Measurements from ENCODE around the gene ANKRD53. TPM values are rescaled to one million over a fixed set of nuclear protein-coding genes. Genes with fewer than 3 reads are reported as not detected.
"Not testable (repeated sequence)": the region's sequence is repeated elsewhere in the genome, so short reads cannot be mapped to it uniquely, and the experiment has no call there.

Gene ANKRD53
- total RNA-seq, 1 donor from 2014 or later = not detected

- no peak for DNase-seq (ENCODE audit: low spot score)
Observed at GRCh38 chr2:71006323-71006722, 27.9 kb downstream of the ANKRD53 start.

- no peak for DNase-seq (ENCODE audit: low spot score)
Observed at GRCh38 chr2:71006955-71007799, 28.7 kb downstream of the ANKRD53 start.

- no peak for DNase-seq (ENCODE audit: low spot score)
Observed at GRCh38 chr2:71008342-71008741, 29.9 kb downstream of the ANKRD53 start.

- DNase-seq (ENCODE audit: low spot score) = not testable (repeated sequence)
Observed at GRCh38 chr2:71011786-71012185, 33.4 kb downstream of the ANKRD53 start.

- DNase-seq (ENCODE audit: low spot score) = no peak
Observed at GRCh38 chr2:71018625-71019024, 40.2 kb downstream of the ANKRD53 start.

GRCh38 chr2:71019989-71020388 is 41.6 kb downstream of the ANKRD53 start:
- not testable (repeated sequence) for DNase-seq (ENCODE audit: low spot score)

GRCh38 chr2:71021394-71021793 is 43.0 kb downstream of the ANKRD53 start:
- DNase-seq (ENCODE audit: low spot score) = not testable (repeated sequence)

GRCh38 chr2:71023553-71024243 is 45.3 kb downstream of the ANKRD53 start:
- DNase-seq (ENCODE audit: low spot score) = peak; percentile 22

Other genes starting within 250 kb of the ANKRD53 start
- gene ADD2, start 210.4 kb upstream of the ANKRD53 start, total RNA-seq (ENCODE audit: insufficient read depth, low replicate concordance) = 3.4 TPM
- gene FIGLA, start 188.0 kb upstream of the ANKRD53 start, total RNA-seq (ENCODE audit: insufficient read depth, low replicate concordance) = not detected
- gene CLEC4F, start 158.0 kb upstream of the ANKRD53 start, total RNA-seq (ENCODE audit: insufficient read depth, low replicate concordance) = not detected
- 0.96 TPM for gene CD207, start 142.8 kb upstream of the ANKRD53 start, total RNA-seq (ENCODE audit: insufficient read depth, low replicate concordance)
- 0.72 TPM for gene VAX2, start 78.1 kb upstream of the ANKRD53 start, total RNA-seq (ENCODE audit: insufficient read depth, low replicate concordance)
- gene ATP6V1B1, start 42.7 kb upstream of the ANKRD53 start, total RNA-seq (ENCODE audit: insufficient read depth, low replicate concordance) = not detected
- 27.4 TPM for gene TEX261, start 16.2 kb downstream of the ANKRD53 start, total RNA-seq (ENCODE audit: insufficient read depth, low replicate concordance)
- 56.3 TPM for gene NAGK, start 90.0 kb downstream of the ANKRD53 start, total RNA-seq (ENCODE audit: insufficient read depth, low replicate concordance)
- 13.7 TPM for gene MCEE, start 151.6 kb downstream of the ANKRD53 start, total RNA-seq (ENCODE audit: insufficient read depth, low replicate concordance)
- gene MPHOSPH10, start 152.0 kb downstream of the ANKRD53 start, total RNA-seq (ENCODE audit: insufficient read depth, low replicate concordance) = 29.9 TPM
- gene PAIP2B, start 248.5 kb downstream of the ANKRD53 start, total RNA-seq (ENCODE audit: insufficient read depth, low replicate concordance) = 6.3 TPM